HG02763 (cell line): ENCODE measurements around the gene RREB1.

Source experiments
- ATAC-seq: cut with Tn5 transposase; IDR thresholded peaks from one replicate; pipeline ENCODE4 v1.9.1; 2021; ENCODE audit warnings: mild to moderate bottlenecking, moderate library complexity; ENCODE audit not compliant: unreplicated experiment

The RREB1 gene

GRCh38 chr6:7241160-7241559 is 133.4 kb downstream of the RREB1 start:
- no peak for ATAC-seq

GRCh38 chr6:7241709-7242645 is 134.2 kb downstream of the RREB1 start:
- ATAC-seq: no peak

GRCh38 chr6:7242835-7243178 is 135.0 kb downstream of the RREB1 start:
- no peak for ATAC-seq

- no peak for ATAC-seq
These were observed 135.6 kb downstream of the RREB1 start for GRCh38 chr6:7243179-7243981.

GRCh38 chr6:7245668-7246393 is 138.1 kb downstream of the RREB1 start:
- ATAC-seq: no peak

- no peak for ATAC-seq
These were observed 138.8 kb downstream of the RREB1 start for GRCh38 chr6:7246401-7247178.

GRCh38 chr6:7247179-7247456 is 139.4 kb downstream of the RREB1 start:
- ATAC-seq: no peak

GRCh38 chr6:7247828-7248227 is 140.1 kb downstream of the RREB1 start:
- no peak for ATAC-seq

GRCh38 chr6:7249391-7249790 is 141.6 kb downstream of the RREB1 start:
- no peak for ATAC-seq

- no peak for ATAC-seq
These were observed 142.3 kb downstream of the RREB1 start for GRCh38 chr6:7249946-7250643.

- ATAC-seq: no peak
These were observed 143.1 kb downstream of the RREB1 start for GRCh38 chr6:7250812-7251211.

- ATAC-seq: no peak
These were observed 144.0 kb downstream of the RREB1 start for GRCh38 chr6:7251646-7252260.

- ATAC-seq: no peak
These were observed 144.6 kb downstream of the RREB1 start for GRCh38 chr6:7252390-7252789.

GRCh38 chr6:7254980-7255835 is 147.4 kb downstream of the RREB1 start:
- ATAC-seq: no peak

GRCh38 chr6:7255918-7256317 is 148.2 kb downstream of the RREB1 start:
- no peak for ATAC-seq

- ATAC-seq: no peak
These were observed 149.0 kb downstream of the RREB1 start for GRCh38 chr6:7256785-7257184.

GRCh38 chr6:7257521-7258230 is 149.9 kb downstream of the RREB1 start:
- no peak for ATAC-seq

GRCh38 chr6:7258231-7258763 is 150.5 kb downstream of the RREB1 start:
- ATAC-seq: no peak
